ENCODE measurements around the gene RORB. TPM values are rescaled to one million over a fixed set of nuclear protein-coding genes. Genes with fewer than 3 reads are reported as not detected.

Gene RORB
- total and polyA plus RNA-seq, 8 donors, result 0.14 to 5.2 (median 0.22) TPM

DNA sequence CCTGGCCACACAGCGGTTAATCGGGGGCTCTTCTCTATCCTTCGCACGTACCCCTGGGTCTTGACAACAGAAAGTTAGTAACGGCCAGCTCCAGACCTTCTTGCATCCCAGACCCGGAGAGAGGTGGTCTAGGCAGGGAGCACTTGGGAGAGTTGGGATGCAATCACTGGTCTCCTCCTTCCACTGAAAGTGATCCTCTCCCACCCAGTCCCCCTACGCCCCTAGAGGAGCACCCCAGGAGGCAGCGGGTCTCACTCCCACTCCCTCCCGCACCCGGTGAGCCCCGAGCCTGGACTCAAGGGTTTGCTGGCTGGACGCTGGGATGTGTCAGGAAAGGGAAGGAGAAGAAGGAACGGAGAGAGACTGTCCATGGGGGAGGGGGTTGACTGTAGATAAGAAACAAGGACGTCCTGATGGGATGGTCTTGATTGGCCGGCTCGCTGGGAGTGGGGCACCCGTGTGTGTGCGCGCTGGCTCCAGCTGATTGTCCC is 2.0 kb downstream of the RORB start:
- H3K36me3 ChIP-seq, result no peaks in the 10 kb centered on the region
- DNase-seq (peak in 1 of 4 donors; percentile 51), ATAC-seq (no peak)
- H3K27me3 ChIP-seq, result peaks cover 50 to 98% of the 10 kb centered on the region in 2 donors
- H3K4me1 ChIP-seq, result peaks cover 3 to 35% of the 10 kb centered on the region in 2 donors
- no peak overlapping the region for H3K27ac ChIP-seq
- H3K9me3 ChIP-seq, result no peaks in the 10 kb centered on the region
- H3K4me3 ChIP-seq, result peak overlapping the region in 1 of 2 donors; percentile 56
- TF ChIP-seq, protein P1, sequence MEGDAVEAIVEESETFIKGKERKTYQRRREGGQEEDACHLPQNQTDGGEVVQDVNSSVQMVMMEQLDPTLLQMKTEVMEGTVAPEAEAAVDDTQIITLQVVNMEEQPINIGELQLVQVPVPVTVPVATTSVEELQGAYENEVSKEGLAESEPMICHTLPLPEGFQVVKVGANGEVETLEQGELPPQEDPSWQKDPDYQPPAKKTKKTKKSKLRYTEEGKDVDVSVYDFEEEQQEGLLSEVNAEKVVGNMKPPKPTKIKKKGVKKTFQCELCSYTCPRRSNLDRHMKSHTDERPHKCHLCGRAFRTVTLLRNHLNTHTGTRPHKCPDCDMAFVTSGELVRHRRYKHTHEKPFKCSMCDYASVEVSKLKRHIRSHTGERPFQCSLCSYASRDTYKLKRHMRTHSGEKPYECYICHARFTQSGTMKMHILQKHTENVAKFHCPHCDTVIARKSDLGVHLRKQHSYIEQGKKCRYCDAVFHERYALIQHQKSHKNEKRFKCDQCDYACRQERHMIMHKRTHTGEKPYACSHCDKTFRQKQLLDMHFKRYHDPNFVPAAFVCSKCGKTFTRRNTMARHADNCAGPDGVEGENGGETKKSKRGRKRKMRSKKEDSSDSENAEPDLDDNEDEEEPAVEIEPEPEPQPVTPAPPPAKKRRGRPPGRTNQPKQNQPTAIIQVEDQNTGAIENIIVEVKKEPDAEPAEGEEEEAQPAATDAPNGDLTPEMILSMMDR (IDR thresholded peaks at IDR 0.05), result no peak
- intact Hi-C loops (cut with DNase I), result no loop called here

DNA sequence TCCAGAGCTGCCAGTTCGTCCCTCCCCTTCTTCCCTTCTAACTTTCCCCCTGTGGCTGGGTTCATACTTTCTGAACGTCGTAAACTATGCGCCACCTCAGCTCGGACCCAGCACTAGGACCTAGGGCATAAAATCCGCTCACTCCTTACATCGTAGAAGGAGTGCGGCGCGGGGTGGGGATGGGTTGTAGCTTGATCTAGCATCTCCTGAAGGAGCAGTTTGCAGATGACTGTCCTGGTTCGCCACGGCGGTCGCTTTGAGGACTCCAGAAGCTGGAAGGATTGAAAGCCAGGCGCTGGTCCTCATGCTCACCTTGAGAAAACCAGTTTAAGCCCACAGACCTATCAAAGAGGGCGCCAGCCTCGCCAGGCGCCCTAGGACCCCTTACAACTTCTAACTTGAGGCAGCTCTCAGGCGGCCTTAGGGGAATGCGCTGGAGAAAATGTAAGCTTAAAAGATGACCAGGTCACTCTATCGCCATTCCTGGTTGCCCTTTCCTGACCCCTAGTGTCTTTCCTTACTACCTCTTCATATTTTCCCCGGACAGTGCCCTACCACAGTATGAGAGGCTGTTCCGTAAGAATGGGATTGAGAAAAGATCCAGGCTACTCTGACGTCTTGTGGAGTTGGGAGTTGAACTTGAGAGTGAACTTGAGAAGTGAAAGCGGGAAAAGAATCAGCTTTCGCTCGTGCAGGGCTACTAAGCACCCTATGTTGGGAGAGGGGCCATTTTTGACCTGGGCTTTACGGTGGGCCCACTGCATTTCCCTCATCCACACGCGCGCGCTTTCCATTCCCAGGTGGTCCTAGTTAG is 2.8 kb downstream of the RORB start:
- Histone ChIP-seq H3K27ac (no peak overlapping the region), H3K36me3 (no peaks in the 10 kb centered on the region), H3K27me3 (peaks cover 50 to 89% of the 10 kb centered on the region in 2 donors), H3K4me3 (peak overlapping the region in 1 of 2 donors; percentile 56), H3K9me3 (no peaks in the 10 kb centered on the region), H3K4me1 (peaks cover 3 to 35% of the 10 kb centered on the region in 2 donors)
- TF ChIP-seq, protein P1 (IDR thresholded peaks at IDR 0.05), result no peak
- ATAC-seq, result no peak
- intact Hi-C loops (cut with DNase I), result no loop called here
- DNase-seq, result peak in 1 of 4 donors; percentile 63

DNA sequence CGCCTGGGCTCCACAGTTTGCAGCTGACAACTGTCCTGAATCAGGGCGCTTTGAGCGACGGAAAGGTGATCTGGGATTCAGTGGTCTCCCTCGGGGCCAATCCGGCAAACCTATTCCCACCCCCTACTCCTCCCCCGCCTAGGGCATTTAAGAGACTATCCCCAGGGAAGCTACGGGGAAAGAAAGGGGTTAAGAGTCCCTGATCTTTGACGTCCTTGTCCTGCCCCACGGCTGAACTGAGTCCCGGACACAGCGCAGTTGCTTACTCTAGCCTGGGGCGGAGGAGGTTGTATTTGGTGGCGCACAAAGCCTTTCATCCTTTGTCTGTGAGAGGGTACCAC is 3.4 kb downstream of the RORB start:
- no peak overlapping the region for H3K27ac ChIP-seq
- H3K4me1 ChIP-seq, result peaks cover 3 to 35% of the 10 kb centered on the region in 2 donors
- DNase-seq (no peak), ATAC-seq (no peak)
- peak overlapping the region in 1 of 2 donors; percentile 56 for H3K4me3 ChIP-seq
- no peaks in the 10 kb centered on the region for H3K9me3 ChIP-seq
- H3K27me3 ChIP-seq, result peaks cover 50 to 84% of the 10 kb centered on the region in 2 donors
- intact Hi-C loops (cut with DNase I), result no loop called here
- TF ChIP-seq, protein P1 (IDR thresholded peaks at IDR 0.05), result no peak
- H3K36me3 ChIP-seq, result no peaks in the 10 kb centered on the region

DNA sequence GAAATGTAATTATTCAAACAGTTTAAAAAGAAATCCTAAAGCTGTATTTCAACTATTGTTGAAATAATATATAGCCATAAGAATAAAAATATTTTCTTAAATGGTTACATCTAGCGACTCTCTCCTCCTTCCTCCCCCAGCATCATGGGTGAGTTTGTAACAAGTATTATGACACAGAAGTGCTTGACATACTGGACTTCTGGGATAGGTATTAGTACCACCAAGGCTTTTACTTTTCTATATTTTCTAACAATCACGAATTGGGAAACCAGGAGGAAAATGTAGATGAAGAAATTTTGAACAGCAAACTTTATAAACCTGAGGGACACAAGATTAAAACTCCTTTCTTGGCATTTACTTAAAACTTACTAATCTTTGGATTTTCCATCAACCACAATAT is 4.4 kb downstream of the RORB start:
- H3K4me1 ChIP-seq, result peaks cover 2 to 34% of the 10 kb centered on the region in 2 donors
- H3K36me3 ChIP-seq, result no peaks in the 10 kb centered on the region
- DNase-seq, result no peak
- TF ChIP-seq, protein P1 (IDR thresholded peaks at IDR 0.05), result no peak
- no peak for ATAC-seq
- H3K27ac ChIP-seq, result no peak overlapping the region
- peaks cover 40 to 74% of the 10 kb centered on the region in 2 donors for H3K27me3 ChIP-seq
- no peaks in the 10 kb centered on the region for H3K9me3 ChIP-seq
- intact Hi-C loops (cut with DNase I), result no loop called here
- no peak overlapping the region for H3K4me3 ChIP-seq

DNA sequence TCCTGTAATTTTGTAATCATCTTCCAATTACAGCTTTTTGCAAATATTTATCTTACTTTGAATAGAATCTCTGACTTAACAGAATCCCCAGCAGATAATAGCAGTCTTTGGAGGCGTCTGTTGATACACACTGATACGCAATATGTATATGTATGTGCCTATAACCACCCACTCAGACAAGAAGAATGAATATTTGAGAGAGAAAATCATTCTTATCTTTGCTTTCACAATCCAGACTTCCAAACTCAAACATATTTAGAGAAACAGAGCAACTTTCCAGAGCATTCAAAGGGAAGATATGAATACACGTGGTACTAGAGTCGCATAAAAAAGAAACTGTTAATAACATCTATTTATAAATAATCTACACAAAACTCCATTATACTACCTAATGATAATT is 6.1 kb downstream of the RORB start:
- DNase-seq, result no peak
- intact Hi-C loops (cut with DNase I), result no loop called here
- H3K27me3 ChIP-seq, result peaks cover 37 to 57% of the 10 kb centered on the region in 2 donors

More for the DNA sequence above, 6.1 kb downstream of the RORB start:
- TF ChIP-seq, protein P1 (IDR thresholded peaks at IDR 0.05), result no peak
- H3K4me3 ChIP-seq, result no peak overlapping the region
- ATAC-seq, result no peak
- H3K27ac ChIP-seq, result no peak overlapping the region
- H3K4me1 ChIP-seq, result peaks cover 0 to 22% of the 10 kb centered on the region in 2 donors
- no peaks in the 10 kb centered on the region for H3K9me3 ChIP-seq
- H3K36me3 ChIP-seq, result no peaks in the 10 kb centered on the region

All from left lung (tissue), 10 donors.